ENCODE measurements around the gene TTC33.

DNA sequence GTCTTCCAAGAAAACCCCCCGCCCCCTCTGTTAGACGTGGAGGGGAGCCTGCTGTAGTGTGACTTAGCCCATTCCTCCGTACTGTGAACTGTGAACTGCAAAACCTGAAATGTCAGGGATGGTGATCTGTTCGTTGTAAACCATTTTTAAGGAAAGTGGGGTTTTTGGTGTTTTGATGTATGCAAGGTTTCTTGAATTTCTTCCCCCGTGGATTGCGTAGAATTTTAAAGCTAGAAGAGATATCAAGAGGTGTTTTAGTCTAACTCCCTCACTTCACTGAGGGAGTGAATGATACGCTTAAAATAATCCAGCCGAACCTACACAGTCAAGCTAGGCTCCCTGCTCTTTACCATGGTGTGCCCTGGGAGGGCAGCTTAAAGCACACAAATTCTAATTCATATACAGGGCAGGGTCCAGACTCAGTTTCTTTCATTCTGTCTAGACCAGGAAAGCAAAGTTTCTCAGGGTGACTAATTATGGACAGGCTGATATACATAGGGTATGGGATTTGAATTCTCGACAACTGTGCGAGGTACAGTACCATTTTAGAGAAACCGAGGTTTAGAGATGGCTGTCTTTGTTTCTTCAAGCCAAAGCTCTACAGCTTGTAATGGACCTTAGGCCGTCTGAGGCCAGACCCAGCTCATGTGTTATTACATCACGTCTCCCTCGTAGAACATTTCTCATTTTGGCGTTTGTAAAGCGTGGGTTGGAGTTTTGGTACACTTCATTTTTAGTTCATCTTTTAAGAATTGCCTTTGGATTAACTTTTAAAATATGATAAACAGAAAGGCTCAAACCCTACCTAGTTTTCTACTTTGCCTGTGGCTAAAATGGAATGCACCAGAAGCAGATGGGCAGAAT, 73.4 kb downstream of the TTC33 start:
- TF ChIP-seq, protein P1, sequence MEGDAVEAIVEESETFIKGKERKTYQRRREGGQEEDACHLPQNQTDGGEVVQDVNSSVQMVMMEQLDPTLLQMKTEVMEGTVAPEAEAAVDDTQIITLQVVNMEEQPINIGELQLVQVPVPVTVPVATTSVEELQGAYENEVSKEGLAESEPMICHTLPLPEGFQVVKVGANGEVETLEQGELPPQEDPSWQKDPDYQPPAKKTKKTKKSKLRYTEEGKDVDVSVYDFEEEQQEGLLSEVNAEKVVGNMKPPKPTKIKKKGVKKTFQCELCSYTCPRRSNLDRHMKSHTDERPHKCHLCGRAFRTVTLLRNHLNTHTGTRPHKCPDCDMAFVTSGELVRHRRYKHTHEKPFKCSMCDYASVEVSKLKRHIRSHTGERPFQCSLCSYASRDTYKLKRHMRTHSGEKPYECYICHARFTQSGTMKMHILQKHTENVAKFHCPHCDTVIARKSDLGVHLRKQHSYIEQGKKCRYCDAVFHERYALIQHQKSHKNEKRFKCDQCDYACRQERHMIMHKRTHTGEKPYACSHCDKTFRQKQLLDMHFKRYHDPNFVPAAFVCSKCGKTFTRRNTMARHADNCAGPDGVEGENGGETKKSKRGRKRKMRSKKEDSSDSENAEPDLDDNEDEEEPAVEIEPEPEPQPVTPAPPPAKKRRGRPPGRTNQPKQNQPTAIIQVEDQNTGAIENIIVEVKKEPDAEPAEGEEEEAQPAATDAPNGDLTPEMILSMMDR (IDR thresholded peaks at IDR 0.05) = no peak
- no peak for TF ChIP-seq EZH2 (IDR thresholded peaks at IDR 0.05; ENCODE audit: borderline replicate concordance, insufficient read depth, low read depth, low read length, poor library complexity, severe bottlenecking)
